NCI-H524 treated with DMSO at 0.1 percent for 48 hours (cell line): ENCODE data around the gene MAML2.

Source experiments
- DNase-seq: peaks from one replicate; lab custom pipeline; 2025; lab: John Stamatoyannopoulos, UW

MAML2 gene

GRCh38 chr11:96318399-96318798 lies 24.6 kb downstream of the MAML2 start:
- DNase-seq, result no peak

GRCh38 chr11:96317985-96318384 lies 25.0 kb downstream of the MAML2 start:
- no peak for DNase-seq

- DNase-seq, result no peak
Observed at GRCh38 chr11:96317571-96317970, 25.4 kb downstream of the MAML2 start.

GRCh38 chr11:96316869-96317268 lies 26.1 kb downstream of the MAML2 start:
- DNase-seq, result no peak

- no peak for DNase-seq
Observed at GRCh38 chr11:96315476-96315875, 27.5 kb downstream of the MAML2 start.

- DNase-seq, result no peak
Observed at GRCh38 chr11:96314326-96315020, 28.5 kb downstream of the MAML2 start.

- DNase-seq, result no peak
Observed at GRCh38 chr11:96313163-96313562, 29.8 kb downstream of the MAML2 start.

GRCh38 chr11:96311120-96311568 lies 31.9 kb downstream of the MAML2 start:
- no peak for DNase-seq

- DNase-seq, result no peak
Observed at GRCh38 chr11:96310236-96310635, 32.8 kb downstream of the MAML2 start.

GRCh38 chr11:96309643-96310017 lies 33.4 kb downstream of the MAML2 start:
- no peak for DNase-seq

- DNase-seq, result no peak
Observed at GRCh38 chr11:96309016-96309642, 33.9 kb downstream of the MAML2 start.

GRCh38 chr11:96307776-96308140 lies 35.2 kb downstream of the MAML2 start:
- no peak for DNase-seq

GRCh38 chr11:96306933-96307775 lies 35.8 kb downstream of the MAML2 start:
- DNase-seq, result no peak

GRCh38 chr11:96306600-96306932 lies 36.4 kb downstream of the MAML2 start:
- no peak for DNase-seq

GRCh38 chr11:96306071-96306470 lies 36.9 kb downstream of the MAML2 start:
- no peak for DNase-seq

- DNase-seq, result no peak
Observed at GRCh38 chr11:96303980-96304379, 39.0 kb downstream of the MAML2 start.

GRCh38 chr11:96303064-96303463 lies 39.9 kb downstream of the MAML2 start:
- DNase-seq, result no peak

- DNase-seq, result no peak
Observed at GRCh38 chr11:96301818-96302217, 41.2 kb downstream of the MAML2 start.

- no peak for DNase-seq
Observed at GRCh38 chr11:96299155-96299888, 43.7 kb downstream of the MAML2 start.

GRCh38 chr11:96295369-96295768 lies 47.6 kb downstream of the MAML2 start:
- no peak for DNase-seq

- DNase-seq, result no peak
Observed at GRCh38 chr11:96294289-96294688, 48.7 kb downstream of the MAML2 start.

GRCh38 chr11:96293598-96294021 lies 49.4 kb downstream of the MAML2 start:
- no peak for DNase-seq
